Stimulated activated CD8-positive, alpha-beta memory T cell treated with anti-CD3 and anti-CD28 coated beads, Interleukin-12 subunit alpha, Interleukin-12 subunit beta, amount 100 ng/mL, for 4 hours (primary cell): ENCODE results near the gene PLXNB3.
A peak's percentile ranks its signal among the peaks of the same experiment; 100 is the strongest.

ENCODE experiments used
- DNase-seq: peaks from one replicate; pipeline ENCODE4 v3.0.0-alpha.2; 2020; ENCODE audit warnings: low read depth

Gene PLXNB3

GRCh38 chrX:153793291-153793690 lies 29.2 kb downstream of the PLXNB3 start:
- no peak for DNase-seq

- peak; percentile 85 for DNase-seq
These were observed 30.2 kb downstream of the PLXNB3 start, which contains the start of the genes IDH3G and SSR4 for GRCh38 chrX:153794018-153794896. Gene IDH3G, minus strand, starts transcription at chrX:153794375. Its CDS starts 49 bp downstream, at chrX:153794326. Gene SSR4, plus strand, starts transcription at chrX:153794668. Its CDS starts 20 bp downstream, at chrX:153794688.

GRCh38 chrX:153794897-153795816 lies 31.1 kb downstream of the PLXNB3 start:
- no peak for DNase-seq

- DNase-seq = no peak
These were observed 33.5 kb downstream of the PLXNB3 start for GRCh38 chrX:153797415-153798015.

GRCh38 chrX:153799326-153799725 lies 35.3 kb downstream of the PLXNB3 start:
- DNase-seq = no peak

- no peak for DNase-seq
These were observed 36.2 kb downstream of the PLXNB3 start for GRCh38 chrX:153800177-153800722.

- DNase-seq = no peak
These were observed 36.7 kb downstream of the PLXNB3 start for GRCh38 chrX:153800746-153801145.

- DNase-seq = no peak
These were observed 37.6 kb downstream of the PLXNB3 start for GRCh38 chrX:153801669-153802068.

- no peak for DNase-seq
These were observed 38.5 kb downstream of the PLXNB3 start for GRCh38 chrX:153802513-153803045.

- no peak for DNase-seq
These were observed 39.4 kb downstream of the PLXNB3 start for GRCh38 chrX:153803211-153804099.

GRCh38 chrX:153804100-153804595 lies 40.1 kb downstream of the PLXNB3 start:
- DNase-seq = no peak

- DNase-seq = no peak
These were observed 40.6 kb downstream of the PLXNB3 start for GRCh38 chrX:153804621-153805020.

GRCh38 chrX:153805436-153805835 lies 41.4 kb downstream of the PLXNB3 start:
- no peak for DNase-seq

GRCh38 chrX:153806999-153807575 lies 43.0 kb downstream of the PLXNB3 start:
- DNase-seq = no peak

GRCh38 chrX:153807976-153808375 lies 43.9 kb downstream of the PLXNB3 start:
- no peak for DNase-seq

GRCh38 chrX:153812220-153812619 lies 48.2 kb downstream of the PLXNB3 start:
- no peak for DNase-seq

GRCh38 chrX:153813161-153813560 lies 49.1 kb downstream of the PLXNB3 start:
- DNase-seq = no peak

GRCh38 chrX:153814591-153815315 lies 50.7 kb downstream of the PLXNB3 start:
- no peak for DNase-seq
